Heart left ventricle (tissue), 13 donors: ENCODE measurements around the gene FMNL1.

Experiments used
- POLR2A ChIP-seq, 2 donors: fragments of 450-650 bp; IDR thresholded peaks; one replicate each; pipeline ENCODE4 v1.6.1; 2017; ENCODE audit warnings: antibody characterized with exemption in 2 of 2, mild to moderate bottlenecking in 2 of 2, moderate library complexity in 2 of 2
- TF ChIP-seq, protein P1 (sequence below), 12 donors: fragments of 200-600 bp; sonication (generic) in 4 of 12; IDR thresholded peaks; one replicate each; pipeline versions ENCODE4 v1.5.0 to v1.8.0; 2018 to 2022; ENCODE audit warnings: antibody characterized with exemption in 12 of 12, mild to moderate bottlenecking in 5 of 12
- donor health status: ischemic (EF 13 %, LVEDD 7.1; RV severe dilation, severe dysfunction).
- donor health status: DM: no; HTN: yes; CAD: no.
- donor health status: DM: no; HTN: no; CAD: no.
- donor health status: ischemic (EF 25% LVEDD 6.9; RV normal size, moderate dysfunction).
- donor health status: ischemic (EF 25% LVEDD 5.7; RV mildly dilated, moderate dysfunction).
- donor health status: ischemic (EF 35%, LVEDD 5.7; RV mildly dilated, moderate dysfunction).
- donor health status: nonischemic (EF 11% LVEDD 7.7; RV severe dilation, severe dysfunction).
- donor health status: DM: yes; HTN: yes; CAD: no.
- donor health status: PGD.
- donor health status: ischemic (EF 29% LVEDD 5.4; RV normal size, mild dysfunction).
- donor health status: nonischemic (EF 23%, LVEDD 6.1; RV moderate dilation, normal function).

DNA sequence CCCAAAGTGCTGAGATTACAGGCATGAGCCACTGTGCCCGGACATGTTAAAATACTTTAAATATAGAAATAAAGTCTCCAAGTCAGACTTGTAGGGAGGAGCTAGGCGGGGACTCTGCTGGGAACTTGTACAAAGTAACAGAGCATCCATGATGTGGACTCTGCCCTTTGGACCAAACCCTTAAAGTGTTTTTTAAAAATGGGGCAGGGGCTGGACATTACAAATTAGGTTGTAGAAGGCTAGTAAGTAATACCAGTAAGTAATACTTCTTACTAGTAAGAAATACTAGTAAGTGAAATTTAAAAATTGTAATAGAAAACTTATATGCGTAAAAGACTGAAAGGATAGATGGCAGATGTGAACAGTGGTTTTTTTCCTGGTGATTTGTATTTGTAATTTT is 49.9 kb downstream of the FMNL1 start:
- TF ChIP-seq, protein P1, sequence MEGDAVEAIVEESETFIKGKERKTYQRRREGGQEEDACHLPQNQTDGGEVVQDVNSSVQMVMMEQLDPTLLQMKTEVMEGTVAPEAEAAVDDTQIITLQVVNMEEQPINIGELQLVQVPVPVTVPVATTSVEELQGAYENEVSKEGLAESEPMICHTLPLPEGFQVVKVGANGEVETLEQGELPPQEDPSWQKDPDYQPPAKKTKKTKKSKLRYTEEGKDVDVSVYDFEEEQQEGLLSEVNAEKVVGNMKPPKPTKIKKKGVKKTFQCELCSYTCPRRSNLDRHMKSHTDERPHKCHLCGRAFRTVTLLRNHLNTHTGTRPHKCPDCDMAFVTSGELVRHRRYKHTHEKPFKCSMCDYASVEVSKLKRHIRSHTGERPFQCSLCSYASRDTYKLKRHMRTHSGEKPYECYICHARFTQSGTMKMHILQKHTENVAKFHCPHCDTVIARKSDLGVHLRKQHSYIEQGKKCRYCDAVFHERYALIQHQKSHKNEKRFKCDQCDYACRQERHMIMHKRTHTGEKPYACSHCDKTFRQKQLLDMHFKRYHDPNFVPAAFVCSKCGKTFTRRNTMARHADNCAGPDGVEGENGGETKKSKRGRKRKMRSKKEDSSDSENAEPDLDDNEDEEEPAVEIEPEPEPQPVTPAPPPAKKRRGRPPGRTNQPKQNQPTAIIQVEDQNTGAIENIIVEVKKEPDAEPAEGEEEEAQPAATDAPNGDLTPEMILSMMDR (IDR thresholded peaks at IDR 0.05): no peak
- TF ChIP-seq POLR2A (IDR thresholded peaks at IDR 0.05): no peak
